ENCODE measurements around the gene RNF217.
"Not testable (repeated sequence)": the region's sequence is repeated elsewhere in the genome, so short reads cannot be mapped to it uniquely, and the experiment has no call there.

Gene RNF217

GRCh38 chr6:125066140-125066539 is 103.9 kb downstream of the RNF217 start:
- DNase-seq, result no peak

GRCh38 chr6:125066964-125067363 is 104.7 kb downstream of the RNF217 start:
- no peak for DNase-seq

GRCh38 chr6:125067552-125067951 is 105.3 kb downstream of the RNF217 start:
- DNase-seq, result no peak

- DNase-seq, result no peak
Measured at GRCh38 chr6:125073071-125073470, 110.8 kb downstream of the RNF217 start.

GRCh38 chr6:125074120-125074519 is 111.9 kb downstream of the RNF217 start:
- DNase-seq, result no peak

GRCh38 chr6:125075073-125075472 is 112.8 kb downstream of the RNF217 start:
- DNase-seq, result not testable (repeated sequence)

GRCh38 chr6:125075741-125076481 is 113.7 kb downstream of the RNF217 start:
- DNase-seq, result no peak

- DNase-seq, result no peak
Measured at GRCh38 chr6:125076482-125076742, 114.2 kb downstream of the RNF217 start.

GRCh38 chr6:125077453-125077852 is 115.2 kb downstream of the RNF217 start:
- DNase-seq, result no peak

GRCh38 chr6:125078602-125079321 is 116.5 kb downstream of the RNF217 start:
- DNase-seq, result no peak

GRCh38 chr6:125082908-125083683 is 120.9 kb downstream of the RNF217 start:
- DNase-seq, result no peak

GRCh38 chr6:125083684-125083990 is 121.4 kb downstream of the RNF217 start:
- DNase-seq, result no peak

- DNase-seq, result no peak
Measured at GRCh38 chr6:125086716-125087115, 124.5 kb downstream of the RNF217 start.

GRCh38 chr6:125088963-125089362 is 126.7 kb downstream of the RNF217 start:
- DNase-seq, result no peak

- DNase-seq, result no peak
Measured at GRCh38 chr6:125094563-125094962, 132.3 kb downstream of the RNF217 start.

GRCh38 chr6:125095580-125096301 is 133.5 kb downstream of the RNF217 start:
- no peak for DNase-seq

- no peak for DNase-seq
Measured at GRCh38 chr6:125097186-125097585, 134.9 kb downstream of the RNF217 start.

GRCh38 chr6:125098253-125098652 is 136.0 kb downstream of the RNF217 start:
- no peak for DNase-seq

- peak; percentile 26 for DNase-seq
Measured at GRCh38 chr6:125099211-125100073, 137.2 kb downstream of the RNF217 start.

- no peak for DNase-seq
Measured at GRCh38 chr6:125100074-125100652, 137.9 kb downstream of the RNF217 start.

- no peak for DNase-seq
Measured at GRCh38 chr6:125101128-125101527, 138.9 kb downstream of the RNF217 start.

GRCh38 chr6:125101631-125102030 is 139.4 kb downstream of the RNF217 start:
- DNase-seq, result no peak

Data from NCI-H1092 treated with DMSO at 0.1 percent for 48 hours (cell line).